ENCODE measurements around the gene PRRX2. TPM values are rescaled to one million over a fixed set of nuclear protein-coding genes. Genes with fewer than 3 reads are reported as not detected.

PRRX2 gene
- total and polyA plus RNA-seq, 9 of the 15 experiments (the other 6 are each of a cell fraction or from before 2014, with no cell fraction given): 0.21 TPM; not detected in 8

DNA sequence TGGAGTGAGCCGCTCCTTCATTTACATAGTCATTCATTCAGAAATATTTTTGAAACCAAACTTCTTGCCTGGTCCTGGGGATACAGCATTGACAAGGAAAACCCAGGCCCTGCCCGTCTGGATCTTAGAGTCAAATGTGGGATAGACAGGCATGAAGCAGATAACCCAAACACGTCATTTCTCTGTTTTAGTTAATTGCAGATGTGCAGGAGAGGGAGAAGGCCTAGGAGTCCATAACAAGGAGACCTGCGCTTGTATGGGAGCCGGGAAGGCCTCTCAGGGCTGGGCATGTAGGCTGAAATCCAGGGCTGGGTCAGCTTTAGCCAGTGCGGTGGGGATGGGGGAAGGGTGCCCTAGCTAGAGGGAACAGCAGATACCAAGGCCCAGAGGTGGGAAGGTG, 43.3 kb downstream of the PRRX2 start (continued):
- TF ChIP-seq, protein P1, sequence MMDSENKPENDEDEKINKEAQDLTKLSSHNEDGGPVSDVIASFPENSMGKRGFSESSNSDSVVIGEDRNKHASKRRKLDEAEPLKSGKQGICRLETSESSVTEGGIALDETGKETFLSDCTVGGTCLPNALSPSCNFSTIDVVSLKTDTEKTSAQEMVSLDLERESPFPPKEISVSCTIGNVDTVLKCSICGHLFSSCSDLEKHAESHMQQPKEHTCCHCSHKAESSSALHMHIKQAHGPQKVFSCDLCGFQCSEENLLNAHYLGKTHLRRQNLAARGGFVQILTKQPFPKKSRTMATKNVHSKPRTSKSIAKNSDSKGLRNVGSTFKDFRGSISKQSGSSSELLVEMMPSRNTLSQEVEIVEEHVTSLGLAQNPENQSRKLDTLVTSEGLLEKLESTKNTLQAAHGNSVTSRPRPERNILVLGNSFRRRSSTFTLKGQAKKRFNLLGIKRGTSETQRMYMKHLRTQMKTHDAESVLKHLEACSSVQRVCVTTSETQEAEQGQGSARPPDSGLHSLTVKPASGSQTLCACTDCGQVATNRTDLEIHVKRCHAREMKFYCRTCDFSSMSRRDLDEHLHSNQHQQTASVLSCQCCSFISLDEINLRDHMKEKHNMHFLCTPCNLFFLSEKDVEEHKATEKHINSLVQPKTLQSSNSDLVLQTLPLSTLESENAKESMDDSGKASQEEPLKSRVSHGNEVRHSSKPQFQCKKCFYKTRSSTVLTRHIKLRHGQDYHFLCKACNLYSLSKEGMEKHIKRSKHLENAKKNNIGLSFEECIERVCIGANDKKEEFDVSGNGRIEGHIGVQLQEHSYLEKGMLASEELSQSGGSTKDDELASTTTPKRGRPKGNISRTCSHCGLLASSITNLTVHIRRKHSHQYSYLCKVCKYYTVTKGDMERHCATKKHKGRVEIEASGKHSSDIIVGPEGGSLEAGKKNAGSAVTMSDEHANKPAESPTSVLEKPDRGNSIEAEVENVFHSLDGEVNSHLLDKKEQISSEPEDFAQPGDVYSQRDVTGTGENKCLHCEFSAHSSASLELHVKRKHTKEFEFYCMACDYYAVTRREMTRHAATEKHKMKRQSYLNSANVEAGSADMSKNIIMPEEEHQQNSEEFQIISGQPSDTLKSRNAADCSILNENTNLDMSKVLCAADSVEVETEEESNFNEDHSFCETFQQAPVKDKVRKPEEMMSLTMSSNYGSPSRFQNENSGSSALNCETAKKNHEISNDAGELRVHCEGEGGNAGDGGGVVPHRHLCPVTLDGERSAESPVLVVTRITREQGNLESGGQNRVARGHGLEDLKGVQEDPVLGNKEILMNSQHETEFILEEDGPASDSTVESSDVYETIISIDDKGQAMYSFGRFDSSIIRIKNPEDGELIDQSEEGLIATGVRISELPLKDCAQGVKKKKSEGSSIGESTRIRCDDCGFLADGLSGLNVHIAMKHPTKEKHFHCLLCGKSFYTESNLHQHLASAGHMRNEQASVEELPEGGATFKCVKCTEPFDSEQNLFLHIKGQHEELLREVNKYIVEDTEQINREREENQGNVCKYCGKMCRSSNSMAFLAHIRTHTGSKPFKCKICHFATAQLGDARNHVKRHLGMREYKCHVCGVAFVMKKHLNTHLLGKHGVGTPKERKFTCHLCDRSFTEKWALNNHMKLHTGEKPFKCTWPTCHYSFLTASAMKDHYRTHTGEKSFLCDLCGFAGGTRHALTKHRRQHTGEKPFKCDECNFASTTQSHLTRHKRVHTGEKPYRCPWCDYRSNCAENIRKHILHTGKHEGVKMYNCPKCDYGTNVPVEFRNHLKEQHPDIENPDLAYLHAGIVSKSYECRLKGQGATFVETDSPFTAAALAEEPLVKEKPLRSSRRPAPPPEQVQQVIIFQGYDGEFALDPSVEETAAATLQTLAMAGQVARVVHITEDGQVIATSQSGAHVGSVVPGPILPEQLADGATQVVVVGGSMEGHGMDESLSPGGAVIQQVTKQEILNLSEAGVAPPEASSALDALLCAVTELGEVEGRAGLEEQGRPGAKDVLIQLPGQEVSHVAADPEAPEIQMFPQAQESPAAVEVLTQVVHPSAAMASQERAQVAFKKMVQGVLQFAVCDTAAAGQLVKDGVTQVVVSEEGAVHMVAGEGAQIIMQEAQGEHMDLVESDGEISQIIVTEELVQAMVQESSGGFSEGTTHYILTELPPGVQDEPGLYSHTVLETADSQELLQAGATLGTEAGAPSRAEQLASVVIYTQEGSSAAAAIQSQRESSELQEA (IDR thresholded peaks at IDR 0.05; ENCODE audit: low read depth): no peak
- TF ChIP-seq, protein P2, sequence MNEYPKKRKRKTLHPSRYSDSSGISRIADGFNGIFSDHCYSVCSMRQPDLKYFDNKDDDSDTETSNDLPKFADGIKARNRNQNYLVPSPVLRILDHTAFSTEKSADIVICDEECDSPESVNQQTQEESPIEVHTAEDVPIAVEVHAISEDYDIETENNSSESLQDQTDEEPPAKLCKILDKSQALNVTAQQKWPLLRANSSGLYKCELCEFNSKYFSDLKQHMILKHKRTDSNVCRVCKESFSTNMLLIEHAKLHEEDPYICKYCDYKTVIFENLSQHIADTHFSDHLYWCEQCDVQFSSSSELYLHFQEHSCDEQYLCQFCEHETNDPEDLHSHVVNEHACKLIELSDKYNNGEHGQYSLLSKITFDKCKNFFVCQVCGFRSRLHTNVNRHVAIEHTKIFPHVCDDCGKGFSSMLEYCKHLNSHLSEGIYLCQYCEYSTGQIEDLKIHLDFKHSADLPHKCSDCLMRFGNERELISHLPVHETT (CRISPR knock-in tag; conservative IDR thresholded peaks at IDR 0.05 in 1 of 2, IDR thresholded peaks at IDR 0.05 in 1 of 2): no peak
- TF ChIP-seq, protein P3, sequence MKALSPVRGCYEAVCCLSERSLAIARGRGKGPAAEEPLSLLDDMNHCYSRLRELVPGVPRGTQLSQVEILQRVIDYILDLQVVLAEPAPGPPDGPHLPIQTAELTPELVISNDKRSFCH (CRISPR knock-in tag; IDR thresholded peaks at IDR 0.05): no peak
- TF ChIP-seq, protein P3 (tag; IDR thresholded peaks at IDR 0.05): no peak
- TF ChIP-seq SMARCA5 (IDR thresholded peaks at IDR 0.05) (no peak), SOX6 (IDR thresholded peaks at IDR 0.05) (no peak), KAT7 (CRISPR knock-in tag; IDR thresholded peaks at IDR 0.05; ENCODE audit: borderline replicate concordance) (no peak), ZKSCAN8 (CRISPR knock-in tag; IDR thresholded peaks at IDR 0.05) (no peak), RUNX1 (IDR thresholded peaks at IDR 0.05; ENCODE audit: low read depth) (no peak)
- TF ChIP-seq, protein P4, sequence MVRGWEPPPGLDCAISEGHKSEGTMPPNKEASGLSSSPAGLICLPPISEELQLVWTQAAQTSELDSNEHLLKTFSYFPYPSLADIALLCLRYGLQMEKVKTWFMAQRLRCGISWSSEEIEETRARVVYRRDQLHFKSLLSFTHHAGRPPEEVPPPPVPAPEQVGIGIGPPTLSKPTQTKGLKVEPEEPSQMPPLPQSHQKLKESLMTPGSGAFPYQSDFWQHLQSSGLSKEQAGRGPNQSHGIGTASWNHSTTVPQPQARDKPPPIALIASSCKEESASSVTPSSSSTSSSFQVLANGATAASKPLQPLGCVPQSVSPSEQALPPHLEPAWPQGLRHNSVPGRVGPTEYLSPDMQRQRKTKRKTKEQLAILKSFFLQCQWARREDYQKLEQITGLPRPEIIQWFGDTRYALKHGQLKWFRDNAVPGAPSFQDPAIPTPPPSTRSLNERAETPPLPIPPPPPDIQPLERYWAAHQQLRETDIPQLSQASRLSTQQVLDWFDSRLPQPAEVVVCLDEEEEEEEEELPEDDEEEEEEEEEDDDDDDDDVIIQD (CRISPR knock-in tag; IDR thresholded peaks at IDR 0.05): no peak
- TF ChIP-seq, protein P5, sequence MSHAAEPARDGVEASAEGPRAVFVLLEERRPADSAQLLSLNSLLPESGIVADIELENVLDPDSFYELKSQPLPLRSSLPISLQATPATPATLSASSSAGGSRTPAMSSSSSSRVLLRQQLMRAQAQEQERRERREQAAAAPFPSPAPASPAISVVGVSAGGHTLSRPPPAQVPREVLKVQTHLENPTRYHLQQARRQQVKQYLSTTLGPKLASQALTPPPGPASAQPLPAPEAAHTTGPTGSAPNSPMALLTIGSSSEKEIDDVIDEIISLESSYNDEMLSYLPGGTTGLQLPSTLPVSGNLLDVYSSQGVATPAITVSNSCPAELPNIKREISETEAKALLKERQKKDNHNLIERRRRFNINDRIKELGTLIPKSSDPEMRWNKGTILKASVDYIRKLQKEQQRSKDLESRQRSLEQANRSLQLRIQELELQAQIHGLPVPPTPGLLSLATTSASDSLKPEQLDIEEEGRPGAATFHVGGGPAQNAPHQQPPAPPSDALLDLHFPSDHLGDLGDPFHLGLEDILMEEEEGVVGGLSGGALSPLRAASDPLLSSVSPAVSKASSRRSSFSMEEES (CRISPR knock-in tag; IDR thresholded peaks at IDR 0.05): no peak
- TF ChIP-seq, protein P6, sequence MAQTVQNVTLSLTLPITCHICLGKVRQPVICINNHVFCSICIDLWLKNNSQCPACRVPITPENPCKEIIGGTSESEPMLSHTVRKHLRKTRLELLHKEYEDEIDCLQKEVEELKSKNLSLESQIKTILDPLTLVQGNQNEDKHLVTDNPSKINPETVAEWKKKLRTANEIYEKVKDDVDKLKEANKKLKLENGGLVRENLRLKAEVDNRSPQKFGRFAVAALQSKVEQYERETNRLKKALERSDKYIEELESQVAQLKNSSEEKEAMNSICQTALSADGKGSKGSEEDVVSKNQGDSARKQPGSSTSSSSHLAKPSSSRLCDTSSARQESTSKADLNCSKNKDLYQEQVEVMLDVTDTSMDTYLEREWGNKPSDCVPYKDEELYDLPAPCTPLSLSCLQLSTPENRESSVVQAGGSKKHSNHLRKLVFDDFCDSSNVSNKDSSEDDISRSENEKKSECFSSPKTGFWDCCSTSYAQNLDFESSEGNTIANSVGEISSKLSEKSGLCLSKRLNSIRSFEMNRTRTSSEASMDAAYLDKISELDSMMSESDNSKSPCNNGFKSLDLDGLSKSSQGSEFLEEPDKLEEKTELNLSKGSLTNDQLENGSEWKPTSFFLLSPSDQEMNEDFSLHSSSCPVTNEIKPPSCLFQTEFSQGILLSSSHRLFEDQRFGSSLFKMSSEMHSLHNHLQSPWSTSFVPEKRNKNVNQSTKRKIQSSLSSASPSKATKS (CRISPR knock-in tag; IDR thresholded peaks at IDR 0.05): no peak

Data from K562 (cell line).